AG09319 (cell line): ENCODE data around the gene ZNF77.

Experiments used
- DNase-seq: peaks from one replicate; pipeline ENCODE4 v3.0.0-alpha.2; 2010; ENCODE audit warnings: low read depth; ENCODE audit errors: extremely low read depth
- CTCF ChIP-seq: IDR thresholded peaks from 2 replicates; pipeline ENCODE4 v1.5.1; 2011; ENCODE audit warnings: low read depth, mild to moderate bottlenecking, inconsistent platforms, low read length, moderate library complexity

The ZNF77 gene

GRCh38 chr19:2978166-2978767 lies 33.5 kb upstream of the ZNF77 start:
- TF ChIP-seq CTCF: no peak
- DNase-seq: no peak

GRCh38 chr19:2977746-2978138 lies 33.0 kb upstream of the ZNF77 start:
- no peak for TF ChIP-seq CTCF
- DNase-seq: no peak

GRCh38 chr19:2977001-2977745 lies 32.4 kb upstream of the ZNF77 start, which contains the start of gene TLE6:
Gene TLE6, plus strand, starts transcription at chr19:2977564. Its CDS starts 670 bp downstream, at chr19:2978234.
- no peak for TF ChIP-seq CTCF
- peak; percentile 80 for DNase-seq

- TF ChIP-seq CTCF: no peak
- no peak for DNase-seq
Measured at GRCh38 chr19:2976609-2977000, 31.8 kb upstream of the ZNF77 start.

GRCh38 chr19:2974342-2975041 lies 29.7 kb upstream of the ZNF77 start:
- no peak for TF ChIP-seq CTCF
- no peak for DNase-seq

- TF ChIP-seq CTCF: no peak
- DNase-seq: no peak
Measured at GRCh38 chr19:2973229-2973628, 28.5 kb upstream of the ZNF77 start.

GRCh38 chr19:2970201-2970835 lies 25.5 kb upstream of the ZNF77 start:
- no peak for TF ChIP-seq CTCF
- no peak for DNase-seq
